Activated CD4-positive, alpha-beta T cell treated with anti-CD3 and anti-CD28 coated beads for 36 hours (primary cell): ENCODE data around the gene MRPL12. TPM values are rescaled to one million over a fixed set of nuclear protein-coding genes. Genes with fewer than 3 reads are reported as not detected.

ENCODE experiments used
- ATAC-seq: fragments of 200-7000 bp; cut with Tn5 transposase; one replicate; pipeline ENCODE4 v1.10.0; 2021; ENCODE audit warnings: mild to moderate bottlenecking, moderate library complexity
- CTCF ChIA-PET: fragments of 350-600 bp; sonication (Branson Sonifier 250); formaldehyde crosslinking; loops from one replicate; lab custom pipeline; 2021; ENCODE audit warnings: antibody characterized with exemption; lab: Charles Lee
- POLR2A ChIA-PET: fragments of 350-600 bp; sonication (Branson Sonifier 250); formaldehyde crosslinking; loops from one replicate; lab custom pipeline; 2021; ENCODE audit warnings: antibody characterized with exemption, inconsistent platforms; lab: Charles Lee
- DNase-seq: peaks from one replicate; pipeline ENCODE4 v3.0.0-alpha.2; 2020
- H3K27ac Mint-ChIP-seq: one replicate; pipeline ENCODE4 v1.8.0; 2021; ENCODE audit warnings: mixed read lengths
- H3K27me3 Mint-ChIP-seq: one replicate; pipeline ENCODE4 v1.8.0; 2021; ENCODE audit warnings: mixed read lengths
- H3K36me3 Mint-ChIP-seq: one replicate; pipeline ENCODE4 v1.8.0; 2021; ENCODE audit warnings: low read depth, mixed read lengths
- H3K4me1 Mint-ChIP-seq: one replicate; pipeline ENCODE4 v1.8.0; 2021; ENCODE audit warnings: mixed read lengths
- H3K4me3 Mint-ChIP-seq: one replicate; pipeline ENCODE4 v1.8.0; 2021; ENCODE audit warnings: mild to moderate bottlenecking, moderate library complexity, mixed read lengths
- H3K9me3 Mint-ChIP-seq: one replicate; pipeline ENCODE4 v1.8.0; 2021; ENCODE audit warnings: low read depth, mixed read lengths
- intact Hi-C, 2 experiments: fragments of 100-400 bp; cut with DNase I in 1 of 2; cut with micrococcal nuclease in 1 of 2; formaldehyde crosslinking; loops; one replicate each; pipeline versions ENCODE4 v1.14.2 to v1.15.1; 2022 to 2024; cut with DNase I, micrococcal nuclease
- total RNA-seq, 2 experiments: library from RNA; stranded (reverse); gene quantifications; one replicate each; pipeline ENCODE4 v1.2.3, GENCODE V29; 2021

Gene MRPL12
- 100 to 1,000 TPM in 1 of 2 experiments, 10 to 100 TPM in 1; 94.0 to 116 TPM for total RNA-seq

DNA sequence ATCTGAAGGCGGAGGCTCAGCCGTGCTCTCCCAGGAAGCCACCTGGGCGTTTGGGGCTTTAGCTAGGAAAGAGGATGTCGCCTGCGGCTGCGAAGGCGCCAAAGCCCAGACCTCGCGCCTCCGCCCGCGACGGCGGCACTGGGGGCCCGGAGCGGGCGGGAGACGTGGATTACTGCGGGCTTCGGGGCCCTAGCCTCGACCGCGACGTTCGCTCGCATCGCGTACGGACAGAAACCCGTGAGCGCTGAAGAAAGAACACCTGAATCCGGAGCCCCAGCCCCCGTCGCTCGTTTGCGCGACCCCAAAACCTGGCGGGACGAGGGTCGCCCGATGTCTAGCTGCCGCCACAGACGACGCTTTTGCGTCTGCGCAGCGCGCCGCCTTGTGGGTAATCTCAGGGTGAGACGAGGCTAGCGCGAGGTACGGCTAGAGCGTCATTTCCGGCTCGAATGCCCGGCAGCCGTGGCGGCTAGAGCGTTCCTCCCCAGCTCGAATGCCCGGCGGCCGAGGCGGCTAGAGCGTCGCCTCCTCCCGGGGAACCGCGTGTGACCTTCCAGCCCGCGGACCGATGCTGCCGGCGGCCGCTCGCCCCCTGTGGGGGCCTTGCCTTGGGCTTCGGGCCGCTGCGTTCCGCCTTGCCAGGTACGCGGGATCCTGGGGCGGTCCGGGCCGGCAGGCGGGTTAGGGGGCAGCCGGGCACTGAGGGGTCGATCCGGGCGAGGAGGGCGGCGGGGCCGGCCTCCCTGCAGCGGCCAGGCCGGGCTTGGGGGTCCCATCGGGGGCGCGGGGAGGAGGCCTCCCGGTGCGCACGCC is at the start of gene MRPL12:
Gene MRPL12 (plus strand): TSS at position 434 of the 813 bp plus-strand sequence. CDS start 135 bp downstream, at position 569.
- peak within 1 kb of the TSS; percentile 97 for H3K27ac Mint-ChIP-seq
- H3K27me3 Mint-ChIP-seq: no peaks in the 10 kb centered on the region
- peak within 1 kb of the TSS; percentile 86 for H3K4me3 Mint-ChIP-seq
- DNase-seq: peak; percentile 95
- intact Hi-C loops: loop anchor here (1.0 to 5.0 kb wide), 12 partner anchors 8 to 334 kb away; partner anchors contain the start of genes CCDC137 (in 2 of the 2), OXLD1 (in 2 of the 2), ALYREF (in 1 of the 2) and ANAPC11 (in 1 of the 2)
- no peaks in the 10 kb centered on the region for H3K9me3 Mint-ChIP-seq
- CTCF ChIA-PET: interaction anchor here (0.6 to 1.2 kb wide), 2 partner anchors 20 to 597 kb away, joined by 4 to 5 read pairs; partner anchors contain the start of genes ARL16 and HGS
- H3K36me3 Mint-ChIP-seq: peaks cover 52% of the 10 kb centered on the region
- POLR2A ChIA-PET: interaction anchor here (0.6 to 2.8 kb wide), 8 partner anchors 9 to 159 kb away, joined by 3 to 24 read pairs (median 4); partner anchors contain the start of genes ARL16, CCDC137, FAAP100 and HGS
- H3K4me1 Mint-ChIP-seq: peaks cover 24% of the 10 kb centered on the region
- peak; percentile 89 for ATAC-seq

DNA sequence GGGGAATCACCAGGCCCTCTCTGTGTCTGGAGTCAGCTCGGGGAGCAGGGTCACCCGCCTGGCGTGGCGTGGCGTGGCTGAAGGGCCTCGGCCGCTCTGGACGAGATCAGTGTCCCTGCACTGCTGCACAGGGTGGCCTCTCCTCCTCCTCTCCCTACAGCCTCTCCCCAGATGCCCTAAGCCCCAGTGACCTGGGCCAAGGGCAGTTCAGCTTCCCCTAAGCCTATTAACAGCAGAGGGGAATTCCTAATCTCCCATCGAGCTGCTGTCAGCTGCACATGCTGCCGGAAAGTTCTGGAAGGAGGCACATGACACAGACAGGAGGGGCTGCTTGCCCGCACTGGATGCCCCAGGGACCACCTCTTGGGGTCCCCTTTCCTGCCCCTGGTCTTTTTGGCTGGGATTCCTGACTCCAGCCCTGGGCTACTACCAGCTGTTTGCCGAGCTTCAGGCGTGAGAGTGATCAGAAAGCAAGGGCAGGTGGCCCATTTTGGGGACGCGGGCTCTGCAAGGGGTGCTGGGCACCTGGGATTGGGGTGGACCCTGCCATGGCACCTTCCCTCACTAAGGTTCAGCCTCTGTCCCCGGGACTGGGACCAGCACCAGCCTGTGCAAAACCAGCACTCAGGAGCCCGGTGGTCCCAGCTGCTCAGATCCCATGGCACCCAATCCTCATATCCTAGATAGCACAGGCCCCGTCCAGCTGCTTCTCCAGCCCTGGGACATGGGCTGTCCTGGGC is 47.6 kb upstream of the MRPL12 start:
- DNase-seq (no peak), ATAC-seq (no peak)
- Mint-ChIP-seq H3K36me3 (peaks cover 2% of the 10 kb centered on the region), H3K27ac (no peak overlapping the region), H3K9me3 (no peaks in the 10 kb centered on the region), H3K4me3 (no peak overlapping the region), H3K27me3 (peaks cover 9% of the 10 kb centered on the region), H3K4me1 (peaks cover 16% of the 10 kb centered on the region)
- ChIA-PET CTCF (interaction anchor here (0.5 kb wide), 1 partner anchor 349 kb away, joined by 3 read pairs; no protein-coding TSS in a partner anchor), POLR2A (no interaction called here)
- intact Hi-C loops: no loop called here

GRCh38 chr17:81656118-81656743 is 46.9 kb upstream of the MRPL12 start, which contains the start of gene PDE6G:
Gene PDE6G, minus strand, starts transcription at chr17:81656542. Its CDS starts 3,237 bp downstream, at chr17:81653305.
- ChIA-PET CTCF (interaction anchor here (0.5 kb wide), 1 partner anchor 348 kb away, joined by 3 read pairs; no protein-coding TSS in a partner anchor), POLR2A (no interaction called here)
- Mint-ChIP-seq H3K27ac (no peak within 1 kb of the TSS), H3K4me1 (peaks cover 16% of the 10 kb centered on the region), H3K36me3 (peaks cover 2% of the 10 kb centered on the region), H3K27me3 (peaks cover 9% of the 10 kb centered on the region), H3K4me3 (no peak within 1 kb of the TSS), H3K9me3 (no peaks in the 10 kb centered on the region)
- ATAC-seq (no peak), DNase-seq (no peak)
- intact Hi-C loops: no loop called here

- intact Hi-C loops: no loop called here
- peaks cover under 1% of the 10 kb centered on the region for H3K36me3 Mint-ChIP-seq
- H3K4me3 Mint-ChIP-seq: no peak overlapping the region
- H3K27me3 Mint-ChIP-seq: peaks cover 6% of the 10 kb centered on the region
- CTCF ChIA-PET: no interaction called here
- H3K4me1 Mint-ChIP-seq: peaks cover 15% of the 10 kb centered on the region
- H3K9me3 Mint-ChIP-seq: no peaks in the 10 kb centered on the region
- DNase-seq (no peak), ATAC-seq (no peak)
- POLR2A ChIA-PET: no interaction called here
- H3K27ac Mint-ChIP-seq: no peak overlapping the region
Measured at GRCh38 chr17:81656835-81657234, 46.3 kb upstream of the MRPL12 start.

DNA sequence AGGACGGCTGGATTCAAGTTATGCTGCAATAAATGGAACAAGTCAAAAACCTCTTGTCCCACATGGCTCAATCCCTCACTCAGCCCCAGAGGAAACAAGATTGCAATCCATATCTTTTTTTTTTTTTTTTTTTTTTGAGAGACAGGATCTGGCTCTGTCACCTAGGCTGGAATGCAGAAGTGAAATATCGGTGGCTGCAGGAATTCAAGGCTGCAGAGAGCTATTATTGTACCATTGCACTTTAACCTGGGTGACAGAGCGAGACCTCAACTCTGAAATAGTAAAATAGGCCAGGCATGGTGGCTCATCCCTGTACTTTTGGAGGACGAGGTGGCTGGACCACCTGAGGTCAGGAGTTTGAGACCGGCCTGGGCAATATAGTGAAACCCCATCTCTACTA is 44.1 kb upstream of the MRPL12 start:
- Mint-ChIP-seq H3K27ac (no peak overlapping the region), H3K36me3 (peaks cover 1% of the 10 kb centered on the region), H3K4me3 (no peak overlapping the region), H3K9me3 (no peaks in the 10 kb centered on the region), H3K4me1 (peaks cover 16% of the 10 kb centered on the region), H3K27me3 (no peaks in the 10 kb centered on the region)
- ATAC-seq (no peak), DNase-seq (no peak)
- CTCF ChIA-PET: interaction anchor here (0.7 kb wide), 1 partner anchor 69 kb away, joined by 3 read pairs; no protein-coding TSS in a partner anchor
- intact Hi-C loops: no loop called here
- POLR2A ChIA-PET: interaction anchor here (0.5 kb wide), 1 partner anchor 150 kb away, joined by 3 read pairs; no protein-coding TSS in a partner anchor

- no peak for ATAC-seq
- intact Hi-C loops: no loop called here
- Mint-ChIP-seq H3K36me3 (peaks cover 13% of the 10 kb centered on the region), H3K27me3 (no peaks in the 10 kb centered on the region), H3K27ac (no peak overlapping the region), H3K4me3 (no peak overlapping the region), H3K9me3 (no peaks in the 10 kb centered on the region), H3K4me1 (peaks cover 30% of the 10 kb centered on the region)
- DNase-seq: no peak
- CTCF ChIA-PET: interaction anchor here (0.6 to 1.2 kb wide), 4 partner anchors 11 to 729 kb away, joined by 3 to 4 read pairs (median 3); no protein-coding TSS in a partner anchor
- POLR2A ChIA-PET: interaction anchor here (0.6 kb wide), 1 partner anchor 481 kb away, joined by 3 read pairs; no protein-coding TSS in a partner anchor
Measured at GRCh38 chr17:81660441-81660840, 42.7 kb upstream of the MRPL12 start.

- ATAC-seq (no peak), DNase-seq (no peak)
- peaks cover 18% of the 10 kb centered on the region for H3K36me3 Mint-ChIP-seq
- intact Hi-C loops: no loop called here
- CTCF ChIA-PET: interaction anchor here (0.5 to 0.9 kb wide), 3 partner anchors 21 to 631 kb away, joined by 3 to 4 read pairs (median 4); partner anchors contain the start of genes ARL16 and SLC38A10
- no peaks in the 10 kb centered on the region for H3K9me3 Mint-ChIP-seq
- peaks cover 33% of the 10 kb centered on the region for H3K4me1 Mint-ChIP-seq
- no peak overlapping the region for H3K27ac Mint-ChIP-seq
- POLR2A ChIA-PET: no interaction called here
- H3K27me3 Mint-ChIP-seq: no peaks in the 10 kb centered on the region
- H3K4me3 Mint-ChIP-seq: no peak overlapping the region
Measured at GRCh38 chr17:81662002-81662401, 41.2 kb upstream of the MRPL12 start.

DNA sequence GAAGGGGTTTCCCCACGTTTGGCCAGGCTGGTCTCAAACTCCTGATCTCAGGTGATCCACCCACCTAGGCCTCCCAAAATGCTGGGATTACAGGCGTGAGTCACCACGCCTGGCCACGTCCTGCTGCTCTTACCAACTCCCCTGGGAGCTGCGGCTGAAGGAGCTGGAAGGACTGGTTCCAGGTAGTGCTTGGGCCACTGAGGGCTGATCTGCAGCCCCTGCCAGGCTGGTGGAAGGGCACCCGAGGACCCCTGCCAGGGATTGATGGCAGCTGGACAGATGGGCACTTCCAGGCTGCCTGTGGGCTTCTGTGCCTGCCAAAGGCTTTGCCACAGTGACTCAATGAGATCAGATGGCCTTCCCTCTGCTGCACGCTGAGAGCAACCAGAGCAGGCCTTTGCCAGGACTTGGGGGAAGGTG is 39.1 kb upstream of the MRPL12 start:
- Mint-ChIP-seq H3K36me3 (peaks cover 29% of the 10 kb centered on the region), H3K4me1 (peaks cover 49% of the 10 kb centered on the region), H3K27ac (peak overlapping the region; percentile 97), H3K9me3 (no peaks in the 10 kb centered on the region), H3K27me3 (no peaks in the 10 kb centered on the region), H3K4me3 (no peak overlapping the region)
- ChIA-PET CTCF (interaction anchor here (1.1 kb wide), 1 partner anchor 12 kb away, joined by 6 read pairs; no protein-coding TSS in a partner anchor), POLR2A (interaction anchor here (0.6 kb wide), 1 partner anchor 869 kb away, joined by 3 read pairs; no protein-coding TSS in a partner anchor)
- intact Hi-C loops: loop anchor here in 1 of 2 experiments (2.0 kb wide), 1 partner anchor 27 kb away; the partner anchor contains the start of genes NPLOC4 and TSPAN10
- DNase-seq: peak; percentile 28
- no peak for ATAC-seq

- ATAC-seq: peak; percentile 53
- POLR2A ChIA-PET: interaction anchor here (0.7 to 1.5 kb wide), 4 partner anchors 18 to 148 kb away, joined by 3 to 6 read pairs (median 3); partner anchors contain the start of genes ARL16 and HGS
- peaks cover 53% of the 10 kb centered on the region for H3K4me1 Mint-ChIP-seq
- intact Hi-C loops: loop anchor here (1.0 to 5.0 kb wide), 13 partner anchors 18 to 443 kb away; partner anchors contain the start of genes MRPL12 (in 2 of the 2), NPLOC4 (in 2 of the 2), P4HB (in 2 of the 2) and TSPAN10 (in 2 of the 2)
- peaks cover 41% of the 10 kb centered on the region for H3K36me3 Mint-ChIP-seq
- peak; percentile 81 for DNase-seq
- no peaks in the 10 kb centered on the region for H3K27me3 Mint-ChIP-seq
- H3K27ac Mint-ChIP-seq: peak overlapping the region; percentile 97
- CTCF ChIA-PET: interaction anchor here (0.5 to 0.9 kb wide), 5 partner anchors 10 to 636 kb away, joined by 3 read pairs; no protein-coding TSS in a partner anchor
- H3K4me3 Mint-ChIP-seq: peak overlapping the region; percentile 91
- H3K9me3 Mint-ChIP-seq: no peaks in the 10 kb centered on the region
Measured at GRCh38 chr17:81665205-81666091, 37.7 kb upstream of the MRPL12 start.
